ENCODE data around the gene MOB3A. TPM values are rescaled to one million over a fixed set of nuclear protein-coding genes. Genes with fewer than 3 reads are reported as not detected.
A peak's percentile ranks its signal among the peaks of the same experiment; 100 is the strongest.
"Not testable (repeated sequence)": the region's sequence is repeated elsewhere in the genome, so short reads cannot be mapped to it uniquely, and the experiment has no call there.

MOB3A gene
- total RNA-seq, 1 donor: 34.0 TPM

DNA sequence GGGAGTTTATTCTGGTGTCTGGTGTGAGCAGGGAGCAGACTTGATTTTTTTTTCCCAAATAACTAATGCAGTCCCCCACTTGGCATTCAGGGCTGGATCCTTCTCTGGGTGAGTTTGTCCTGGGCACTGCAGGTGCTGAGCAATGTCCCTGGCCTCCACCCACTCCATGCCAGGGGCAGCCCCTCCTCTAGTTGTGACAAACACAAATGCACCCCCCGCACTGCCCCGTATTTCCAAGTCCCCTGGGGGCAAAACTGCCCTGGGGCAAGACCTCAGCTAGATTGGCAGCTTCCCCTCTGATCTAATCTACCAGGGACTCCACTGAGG, 6.4 kb downstream of the MOB3A start:
- no peaks in the 10 kb centered on the region for H3K9me3 ChIP-seq (ENCODE audit: low read depth, low read length)
- H3K27me3 ChIP-seq (ENCODE audit: insufficient read depth, low read length): no peaks in the 10 kb centered on the region
- H3K36me3 ChIP-seq (ENCODE audit: insufficient read depth, low read length): peaks cover 5% of the 10 kb centered on the region
- peak overlapping the region; percentile 43 for H3K4me3 ChIP-seq (ENCODE audit: insufficient read depth, low read length)
- H3K4me1 ChIP-seq (ENCODE audit: insufficient read depth, low read length): peaks cover 38% of the 10 kb centered on the region
- H2AFZ ChIP-seq (ENCODE audit: low read length): no peak overlapping the region
- peaks cover 20% of the 10 kb centered on the region for H4K20me1 ChIP-seq (ENCODE audit: insufficient read depth, low read length)
- peaks cover 64% of the 10 kb centered on the region for H3K79me2 ChIP-seq (ENCODE audit: insufficient read depth, low read length)
- DNase-seq (ENCODE audit: insufficient read length, low spot score, missing footprints): no peak
- H3K27ac ChIP-seq (ENCODE audit: low read depth, low read length): peak overlapping the region; percentile 79
- H3K4me2 ChIP-seq (ENCODE audit: insufficient read depth, low read length): peak overlapping the region; percentile 69
- TF ChIP-seq, protein P1, sequence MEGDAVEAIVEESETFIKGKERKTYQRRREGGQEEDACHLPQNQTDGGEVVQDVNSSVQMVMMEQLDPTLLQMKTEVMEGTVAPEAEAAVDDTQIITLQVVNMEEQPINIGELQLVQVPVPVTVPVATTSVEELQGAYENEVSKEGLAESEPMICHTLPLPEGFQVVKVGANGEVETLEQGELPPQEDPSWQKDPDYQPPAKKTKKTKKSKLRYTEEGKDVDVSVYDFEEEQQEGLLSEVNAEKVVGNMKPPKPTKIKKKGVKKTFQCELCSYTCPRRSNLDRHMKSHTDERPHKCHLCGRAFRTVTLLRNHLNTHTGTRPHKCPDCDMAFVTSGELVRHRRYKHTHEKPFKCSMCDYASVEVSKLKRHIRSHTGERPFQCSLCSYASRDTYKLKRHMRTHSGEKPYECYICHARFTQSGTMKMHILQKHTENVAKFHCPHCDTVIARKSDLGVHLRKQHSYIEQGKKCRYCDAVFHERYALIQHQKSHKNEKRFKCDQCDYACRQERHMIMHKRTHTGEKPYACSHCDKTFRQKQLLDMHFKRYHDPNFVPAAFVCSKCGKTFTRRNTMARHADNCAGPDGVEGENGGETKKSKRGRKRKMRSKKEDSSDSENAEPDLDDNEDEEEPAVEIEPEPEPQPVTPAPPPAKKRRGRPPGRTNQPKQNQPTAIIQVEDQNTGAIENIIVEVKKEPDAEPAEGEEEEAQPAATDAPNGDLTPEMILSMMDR (IDR thresholded peaks at IDR 0.05; ENCODE audit: extremely low read depth, low read depth, low read length): no peak

DNA sequence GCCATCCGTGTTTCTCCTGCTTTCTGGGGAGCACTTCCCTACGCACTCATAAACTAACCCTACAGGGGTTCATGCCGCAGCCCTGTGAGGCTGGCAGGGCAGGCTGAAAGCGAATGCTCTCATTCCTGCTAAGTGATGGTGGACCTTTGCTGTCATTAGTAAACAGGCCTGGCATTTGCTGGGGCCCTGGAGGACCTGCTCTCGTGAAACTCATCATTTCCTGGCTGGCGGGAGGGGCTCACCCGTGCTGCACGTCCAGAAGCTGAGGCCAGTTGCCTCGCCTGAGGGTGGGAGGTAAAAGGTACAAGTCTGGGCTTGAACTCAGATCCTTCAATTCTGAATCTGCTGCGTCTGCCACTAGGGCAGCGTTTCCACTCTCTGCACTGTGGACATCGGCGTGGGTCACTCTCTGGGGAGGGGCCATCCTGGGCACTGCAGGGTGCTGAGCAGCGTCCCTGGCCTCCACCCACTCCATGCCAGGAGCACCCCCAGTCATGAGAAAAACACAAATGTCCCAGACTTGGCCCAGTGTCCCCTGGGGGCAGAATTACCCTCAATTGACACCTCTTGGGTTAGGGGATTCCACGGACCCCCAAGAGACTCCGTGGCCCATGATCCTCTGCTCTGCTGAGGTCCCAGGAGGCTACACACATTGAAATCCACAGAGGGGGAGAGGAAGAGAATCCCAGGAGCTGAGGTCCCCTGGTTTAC, 7.0 kb downstream of the MOB3A start:
- no peaks in the 10 kb centered on the region for H3K9me3 ChIP-seq (ENCODE audit: low read depth, low read length)
- TF ChIP-seq, protein P1 (IDR thresholded peaks at IDR 0.05; ENCODE audit: extremely low read depth, low read depth, low read length): no peak
- peak overlapping the region; percentile 79 for H3K27ac ChIP-seq (ENCODE audit: low read depth, low read length)
- H4K20me1 ChIP-seq (ENCODE audit: insufficient read depth, low read length): peaks cover 20% of the 10 kb centered on the region
- H3K27me3 ChIP-seq (ENCODE audit: insufficient read depth, low read length): no peaks in the 10 kb centered on the region
- peak overlapping the region; percentile 69 for H3K4me2 ChIP-seq (ENCODE audit: insufficient read depth, low read length)
- peaks cover 33% of the 10 kb centered on the region for H3K4me1 ChIP-seq (ENCODE audit: insufficient read depth, low read length)
- peaks cover 59% of the 10 kb centered on the region for H3K79me2 ChIP-seq (ENCODE audit: insufficient read depth, low read length)
- no peak overlapping the region for H2AFZ ChIP-seq (ENCODE audit: low read length)
- peak; percentile 82 for DNase-seq (ENCODE audit: insufficient read length, low spot score, missing footprints)
- peaks cover 5% of the 10 kb centered on the region for H3K36me3 ChIP-seq (ENCODE audit: insufficient read depth, low read length)
- H3K4me3 ChIP-seq (ENCODE audit: insufficient read depth, low read length): no peak overlapping the region

DNA sequence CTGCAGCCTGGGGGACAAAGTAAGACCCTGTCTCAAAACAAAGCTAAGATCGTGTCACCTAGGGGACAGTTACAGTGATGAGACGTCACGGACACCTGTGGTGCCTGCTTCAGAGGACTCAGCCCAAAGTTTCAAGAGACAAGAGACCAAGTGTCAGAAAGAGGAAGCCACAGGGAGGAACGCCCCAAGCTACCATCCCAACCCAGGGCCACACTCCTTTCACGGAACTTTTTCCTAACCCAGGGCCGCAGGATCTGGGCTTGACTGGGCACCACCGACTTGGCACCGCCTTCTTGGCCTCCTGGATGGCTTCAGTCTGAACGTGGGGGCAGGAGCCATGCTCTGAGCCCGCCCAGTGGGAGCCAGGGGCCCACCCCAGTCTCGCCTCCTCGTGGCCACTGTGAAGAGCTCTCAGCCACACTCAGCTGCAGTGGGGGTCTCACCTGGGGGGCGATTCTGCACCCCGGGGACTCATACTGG, 8.5 kb downstream of the MOB3A start:
- H3K4me1 ChIP-seq (ENCODE audit: insufficient read depth, low read length): peaks cover 32% of the 10 kb centered on the region
- no peak overlapping the region for H2AFZ ChIP-seq (ENCODE audit: low read length)
- TF ChIP-seq, protein P1 (IDR thresholded peaks at IDR 0.05; ENCODE audit: extremely low read depth, low read depth, low read length): no peak
- peaks cover 20% of the 10 kb centered on the region for H4K20me1 ChIP-seq (ENCODE audit: insufficient read depth, low read length)
- peaks cover 49% of the 10 kb centered on the region for H3K79me2 ChIP-seq (ENCODE audit: insufficient read depth, low read length)
- DNase-seq (ENCODE audit: insufficient read length, low spot score, missing footprints): peak; percentile 46
- H3K4me2 ChIP-seq (ENCODE audit: insufficient read depth, low read length): no peak overlapping the region
- H3K36me3 ChIP-seq (ENCODE audit: insufficient read depth, low read length): peaks cover under 1% of the 10 kb centered on the region
- H3K9me3 ChIP-seq (ENCODE audit: low read depth, low read length): no peaks in the 10 kb centered on the region
- H3K27me3 ChIP-seq (ENCODE audit: insufficient read depth, low read length): no peaks in the 10 kb centered on the region
- H3K4me3 ChIP-seq (ENCODE audit: insufficient read depth, low read length): no peak overlapping the region
- H3K27ac ChIP-seq (ENCODE audit: low read depth, low read length): no peak overlapping the region

- H3K4me3 ChIP-seq (ENCODE audit: insufficient read depth, low read length); H3K9me3 ChIP-seq (ENCODE audit: low read depth, low read length); H3K4me2 ChIP-seq (ENCODE audit: insufficient read depth, low read length); H2AFZ ChIP-seq (ENCODE audit: low read length); H3K36me3 ChIP-seq (ENCODE audit: insufficient read depth, low read length); H3K27me3 ChIP-seq (ENCODE audit: insufficient read depth, low read length); H3K27ac ChIP-seq (ENCODE audit: low read depth, low read length): not testable (repeated sequence)
- Histone ChIP-seq H3K79me2 (ENCODE audit: insufficient read depth, low read length) (peaks cover 51% of the 10 kb centered on the region), H4K20me1 (ENCODE audit: insufficient read depth, low read length) (peaks cover 20% of the 10 kb centered on the region), H3K4me1 (ENCODE audit: insufficient read depth, low read length) (peaks cover 30% of the 10 kb centered on the region)
- peak; percentile 73 for DNase-seq (ENCODE audit: insufficient read length, low spot score, missing footprints)
Measured at GRCh38 chr19:2086695-2087620, 9.2 kb downstream of the MOB3A start.
